HG03521 (cell line): ENCODE results near the gene PCK2.

Experiments used
- ATAC-seq: cut with Tn5 transposase; IDR thresholded peaks from one replicate; pipeline ENCODE4 v1.9.1; 2021; ENCODE audit warnings: mild to moderate bottlenecking, moderate library complexity; ENCODE audit not compliant: unreplicated experiment

Gene PCK2

GRCh38 chr14:24060984-24061913 lies 32.9 kb upstream of the PCK2 start:
- ATAC-seq, result no peak

DNA sequence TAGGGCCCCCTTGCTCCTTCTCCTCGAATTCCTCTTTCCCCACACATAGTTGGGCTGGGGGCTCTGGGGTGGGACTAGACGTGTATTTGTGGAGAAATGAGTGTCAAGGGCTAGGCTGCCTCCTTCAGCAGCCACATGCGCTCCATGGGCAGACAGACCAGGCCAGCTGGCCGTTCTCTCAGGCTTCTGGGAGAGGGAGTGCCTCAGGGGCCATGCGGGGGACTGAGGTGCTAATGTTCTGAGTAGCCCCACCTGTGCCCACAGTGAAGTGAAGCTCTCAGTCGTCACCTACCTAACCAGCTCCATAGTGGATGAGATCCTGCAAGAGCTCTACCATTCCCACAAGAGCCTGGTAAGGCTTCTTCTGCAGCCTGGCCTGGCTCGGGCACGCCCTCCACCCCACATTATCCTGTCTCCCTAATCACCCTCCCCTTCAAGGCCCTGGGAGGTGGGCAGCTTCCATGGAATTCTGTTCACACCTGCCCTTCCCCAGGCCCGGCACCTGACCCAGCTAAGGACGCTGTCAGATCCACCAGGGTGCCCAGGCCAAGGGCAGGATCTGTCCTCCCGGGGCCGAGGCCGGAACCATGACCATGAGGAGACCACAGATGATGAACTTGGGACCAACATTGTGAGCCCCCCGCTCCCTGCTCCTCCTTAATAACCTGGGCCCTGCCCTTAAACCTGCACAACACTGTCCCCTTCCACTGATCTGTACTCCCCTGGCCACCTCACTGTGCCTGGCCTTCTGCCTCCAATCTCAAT lies 31.7 kb upstream of the PCK2 start:
- no peak for ATAC-seq

- ATAC-seq, result no peak
Observed at GRCh38 chr14:24063263-24063836, 30.8 kb upstream of the PCK2 start.

DNA sequence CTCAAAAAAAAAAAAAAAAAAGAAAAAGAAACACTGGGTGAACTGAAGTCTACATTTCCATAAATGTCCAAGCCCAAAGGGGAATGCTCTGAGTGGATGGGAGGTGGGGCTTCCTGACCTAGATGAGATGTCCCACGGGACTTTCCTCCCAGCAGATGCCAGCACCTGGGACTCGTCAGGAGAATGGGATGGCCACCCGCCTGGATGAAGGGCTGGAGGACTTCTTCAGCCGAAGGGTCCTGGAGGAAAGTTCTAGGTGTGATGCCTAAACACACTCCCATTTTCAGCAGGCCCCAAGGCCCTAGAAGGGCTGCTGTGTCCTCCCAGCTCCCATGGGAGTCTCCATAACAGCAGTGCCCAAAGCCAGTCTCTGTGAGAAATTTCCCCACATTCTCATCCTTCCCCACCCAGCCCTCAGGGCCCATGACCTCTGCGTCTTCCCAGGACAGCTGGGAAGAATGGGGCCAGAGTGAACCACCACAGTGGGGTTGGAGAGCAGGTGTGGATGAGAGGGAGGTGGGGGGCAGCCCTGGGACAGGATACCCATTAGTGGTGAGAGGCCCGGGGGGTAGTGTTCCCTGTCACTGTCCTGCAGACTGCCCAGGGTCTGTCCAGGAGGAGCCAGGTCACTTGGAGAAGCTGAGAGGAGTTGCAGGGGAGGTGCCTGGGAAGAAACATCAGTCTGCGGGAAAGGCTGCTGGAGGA lies 29.9 kb upstream of the PCK2 start:
- no peak for ATAC-seq

GRCh38 chr14:24064856-24065255 lies 29.3 kb upstream of the PCK2 start:
- no peak for ATAC-seq

DNA sequence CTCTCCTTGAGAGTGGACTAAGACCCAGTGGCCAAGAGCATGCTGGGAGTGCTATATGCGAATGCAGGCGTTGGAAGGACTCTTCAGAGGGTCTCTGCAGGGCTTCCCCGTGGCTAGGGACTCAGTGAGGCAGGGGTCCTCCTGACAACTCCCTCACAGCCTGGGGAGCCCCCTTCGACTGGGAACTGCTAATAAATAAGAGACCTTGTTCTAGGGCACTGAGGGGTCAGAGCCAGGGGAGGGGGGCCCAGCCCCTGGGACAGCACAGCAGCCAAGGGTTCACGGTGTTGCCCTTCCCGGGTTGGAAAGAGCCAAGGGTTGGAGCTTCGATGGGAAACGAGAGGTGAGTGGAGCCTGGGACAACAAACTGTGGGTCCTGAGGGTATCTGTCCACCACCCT lies 28.7 kb upstream of the PCK2 start:
- ATAC-seq, result no peak

GRCh38 chr14:24066496-24067132 lies 27.5 kb upstream of the PCK2 start:
- no peak for ATAC-seq

GRCh38 chr14:24067133-24068082 lies 26.7 kb upstream of the PCK2 start:
- ATAC-seq, result no peak

GRCh38 chr14:24068711-24069410 lies 25.2 kb upstream of the PCK2 start:
- ATAC-seq, result no peak

GRCh38 chr14:24069411-24069735 lies 24.7 kb upstream of the PCK2 start:
- ATAC-seq, result no peak

GRCh38 chr14:24070285-24071143 lies 23.6 kb upstream of the PCK2 start:
- ATAC-seq, result no peak

DNA sequence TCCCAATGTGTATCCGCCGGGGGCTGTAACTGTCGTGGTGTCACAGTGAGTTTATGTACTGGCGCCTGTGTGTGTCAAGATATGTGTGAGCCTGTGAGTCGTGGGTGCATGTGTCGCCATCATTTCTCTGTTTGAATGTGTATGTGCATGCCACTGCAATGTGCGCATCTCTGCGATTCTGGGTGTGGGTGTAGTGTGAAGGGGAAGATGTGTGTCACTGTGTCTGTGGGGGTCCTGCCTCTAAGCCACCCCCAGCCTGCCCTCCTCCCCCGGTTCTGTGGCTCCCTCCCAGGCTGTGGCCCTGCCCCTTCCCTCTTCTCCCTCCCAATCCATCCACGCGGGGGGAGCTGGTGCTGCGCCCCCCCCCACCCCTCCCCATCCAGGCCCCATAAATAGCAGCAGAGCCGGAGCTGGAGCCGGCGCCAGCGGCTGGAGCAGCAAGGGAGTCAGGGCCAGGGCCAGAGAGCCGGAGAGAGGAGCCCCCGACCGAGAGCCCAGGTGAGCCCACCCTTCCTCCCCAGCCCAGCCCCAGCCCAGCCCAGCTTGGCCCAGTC lies 22.9 kb upstream of the PCK2 start, which contains the start of gene CPNE6:
Gene CPNE6, plus strand, starts transcription at position 419 of the 554 bp plus-strand sequence. CDS start 1,375 bp downstream, outside the sequence.
- no peak for ATAC-seq

- no peak for ATAC-seq
Observed at GRCh38 chr14:24071836-24072430, 22.2 kb upstream of the PCK2 start.

DNA sequence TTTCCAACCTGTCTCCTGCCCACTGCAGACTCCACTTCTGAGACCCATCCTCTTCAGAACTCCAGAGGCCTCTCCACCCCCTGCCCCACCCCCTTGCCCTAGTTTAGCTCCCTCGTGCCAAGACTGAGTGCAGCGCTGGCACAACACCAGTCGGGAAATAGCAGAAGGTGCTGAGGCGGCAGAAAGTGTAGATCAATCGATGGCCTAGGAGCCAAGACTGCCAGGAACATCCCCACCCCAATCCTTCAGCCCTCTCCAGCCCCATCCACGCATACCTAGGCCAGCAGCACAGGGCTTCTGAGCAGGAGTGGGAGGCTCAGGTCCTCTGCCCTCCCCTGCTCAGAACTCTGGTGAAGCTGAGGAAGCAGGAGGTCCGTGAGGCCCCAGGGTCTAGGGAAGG lies 21.7 kb upstream of the PCK2 start:
- ATAC-seq, result no peak

DNA sequence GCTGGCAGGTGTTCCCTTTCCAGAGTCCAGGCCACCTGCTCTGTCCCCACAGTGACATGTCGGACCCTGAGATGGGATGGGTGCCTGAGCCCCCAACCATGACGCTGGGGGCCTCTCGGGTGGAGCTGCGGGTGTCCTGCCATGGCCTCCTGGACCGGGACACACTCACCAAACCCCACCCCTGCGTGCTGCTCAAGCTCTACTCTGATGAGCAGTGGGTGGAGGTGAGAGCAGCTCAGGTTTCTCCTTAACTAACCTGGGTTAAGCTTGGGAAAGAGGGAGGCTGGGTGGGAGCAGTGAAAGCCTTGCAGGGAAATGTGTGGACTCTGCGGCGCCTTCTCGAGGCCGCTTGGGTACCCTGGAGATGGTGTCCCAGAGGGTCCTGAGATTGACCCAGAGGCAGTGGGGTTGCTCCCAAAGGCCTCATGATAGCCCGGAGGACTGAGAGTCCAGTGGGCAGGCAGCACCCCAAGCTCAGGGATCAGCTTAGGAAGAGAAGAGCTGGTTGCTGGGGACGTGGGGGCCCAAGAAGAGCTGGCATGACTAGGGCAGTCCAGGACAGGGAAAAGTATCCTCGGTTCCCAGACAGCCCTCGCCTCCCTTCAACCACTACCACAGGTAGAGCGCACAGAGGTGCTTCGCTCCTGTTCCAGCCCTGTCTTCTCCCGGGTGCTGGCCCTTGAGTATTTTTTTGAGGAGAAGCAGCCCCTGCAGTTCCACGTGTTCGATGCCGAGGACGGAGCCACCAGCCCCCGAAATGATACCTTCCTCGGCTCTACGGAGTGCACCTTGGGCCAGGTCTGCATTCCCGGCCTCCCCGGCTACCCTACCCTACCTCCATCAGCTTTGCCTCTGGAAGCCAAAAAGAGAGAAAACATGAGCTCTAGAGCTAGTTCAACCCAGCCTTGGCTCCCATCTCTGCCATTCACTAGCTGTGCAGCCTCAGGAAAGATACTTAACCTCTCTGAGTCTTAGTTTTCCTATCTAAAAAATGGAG lies 20.9 kb upstream of the PCK2 start:
- no peak for ATAC-seq
